SK-N-MC (cell line): ENCODE results near the gene KIF26B.

Source experiments
- EZH2 ChIP-seq: fragments of 200-600 bp; sonication (generic); IDR thresholded peaks from one replicate; pipeline ENCODE4 v1.6.1; 2017; ENCODE audit warnings: antibody characterized with exemption
- POLR2AphosphoS5 ChIP-seq: IDR thresholded peaks from 2 replicates; pipeline ENCODE4 v1.6.1; 2012; ENCODE audit warnings: mild to moderate bottlenecking, low read depth, low read length, borderline replicate concordance

DNA sequence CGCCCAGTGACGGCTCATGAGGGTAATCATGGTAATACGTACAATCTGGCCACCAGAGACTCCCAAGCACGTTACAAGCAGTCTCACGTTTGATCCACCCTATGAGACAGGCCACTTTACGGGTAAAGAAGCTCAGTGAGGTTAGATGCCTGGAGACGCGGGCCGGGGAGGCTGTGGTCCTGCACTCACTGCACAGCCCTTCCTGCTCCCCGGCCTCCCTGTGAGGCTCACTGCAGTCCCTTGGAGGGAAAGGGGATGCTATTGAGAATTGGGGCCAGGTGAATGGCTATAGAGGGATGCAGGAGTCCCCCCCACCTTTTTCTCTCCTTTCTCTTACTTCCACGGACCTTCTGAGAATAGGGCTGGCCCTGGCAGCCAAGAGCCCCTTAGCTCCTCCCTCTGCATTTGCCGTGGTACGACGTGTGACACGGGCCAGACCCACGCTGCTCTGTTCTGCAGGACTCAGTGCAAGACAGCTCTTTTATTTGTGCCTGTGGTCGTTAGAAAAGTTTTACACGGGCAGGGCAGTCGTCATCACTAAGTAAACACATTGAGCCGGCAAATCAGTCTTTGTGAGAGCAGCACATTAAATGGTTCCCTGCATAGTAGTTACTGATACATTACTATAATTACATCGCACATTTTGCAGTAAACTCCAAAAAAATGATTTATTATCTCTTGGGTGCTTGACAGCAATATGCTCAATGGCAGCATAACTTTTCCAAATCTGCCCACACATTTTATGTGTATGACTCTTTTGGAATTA is 18.8 kb downstream of the KIF26B start:
- TF ChIP-seq POLR2AphosphoS5: no peak
- TF ChIP-seq EZH2: no peak
